ENCODE measurements around the gene VDR. TPM values are rescaled to one million over a fixed set of nuclear protein-coding genes. Genes with fewer than 3 reads are reported as not detected.

VDR gene
- total RNA-seq, 1 experiment from 2014 or later, result 9.5 TPM

DNA sequence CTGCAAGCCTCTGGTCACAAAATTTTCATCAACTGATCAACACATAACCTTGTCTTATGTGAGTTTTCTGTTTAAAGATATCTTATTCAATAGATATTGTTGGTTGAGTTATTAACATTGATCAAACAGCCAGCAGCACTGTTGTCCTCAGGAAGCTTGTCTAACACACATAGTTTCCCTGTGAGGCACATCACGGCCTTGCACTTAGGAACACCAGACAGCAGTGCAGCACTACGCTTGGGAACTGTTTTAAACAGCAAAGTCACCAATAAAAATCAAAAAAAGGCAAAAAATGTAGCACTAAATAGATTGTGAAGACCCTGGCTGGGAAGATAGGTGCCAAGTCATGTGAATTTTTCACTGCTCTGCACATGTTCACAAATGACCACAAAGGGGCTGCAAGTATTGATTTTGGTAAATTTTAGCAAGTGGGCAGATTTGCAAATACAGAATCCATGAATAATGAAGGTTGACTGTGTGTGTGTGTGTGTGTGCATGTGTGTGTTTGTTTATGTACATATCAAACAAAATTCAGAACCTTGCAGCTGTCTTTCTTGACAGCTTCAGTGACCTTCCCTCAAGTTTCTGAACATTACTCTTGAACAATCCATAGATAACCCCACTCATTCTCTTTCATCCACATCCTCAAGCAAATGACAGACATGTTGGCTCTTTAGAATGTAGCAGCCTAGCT is 28.9 kb downstream of the VDR start:
- Histone ChIP-seq H3K9me3 (ENCODE audit: control insufficient read depth in 1 of 2, insufficient read depth in 1 of 2, low read depth in 1 of 2, low read length in 2 of 2) (no peaks in the 10 kb centered on the region), H4K20me1 (ENCODE audit: insufficient read depth) (no peaks in the 10 kb centered on the region), H3K27ac (ENCODE audit: low read depth, low read length) (no peak overlapping the region), H3K9me2 (ENCODE audit: insufficient read depth) (no peaks in the 10 kb centered on the region), H3K9ac (ENCODE audit: low read length) (no peak overlapping the region), H3K4me2 (ENCODE audit: low read length) (no peak overlapping the region), H2AFZ (ENCODE audit: low read depth, low read length, poor library complexity, severe bottlenecking) (no peak overlapping the region), H3K36me3 (ENCODE audit: control insufficient read depth in 1 of 2, insufficient read depth in 2 of 2, low read length in 2 of 2) (peaks cover 0 to 3% of the 10 kb centered on the region in 2 experiments; a peak in 1 of 4 replicates), H3K4me1 (ENCODE audit: control insufficient read depth in 1 of 2, insufficient read depth in 2 of 2, low read length in 2 of 2) (no peaks in the 10 kb centered on the region), H3K27me3 (ENCODE audit: insufficient read depth, low read length) (no peaks in the 10 kb centered on the region), H3K4me3 (replicated peaks in 1 of 2; ENCODE audit: low read depth in 1 of 2, low read length in 2 of 2) (no peak overlapping the region), H3K79me2 (ENCODE audit: insufficient read depth, low read length) (no peaks in the 10 kb centered on the region)
- POLR2A ChIA-PET, result no interaction called here
- CTCF ChIA-PET, result no interaction called here
- RAD21 ChIA-PET (ENCODE audit: low non-redundant PET in 1 of 2, low total read pairs in 2 of 2, uncharacterized antibody in 2 of 2, unreplicated experiment in 2 of 2), result no interaction called here
- intact Hi-C loops (cut with micrococcal nuclease), result no loop called here
- no peak for DNase-seq (ENCODE audit: low read depth, low spot score)
- BruUV-seq (replicated peaks), result no TSS peak
- no peak for TF ChIP-seq FOSL1 (IDR thresholded peaks at IDR 0.05; ENCODE audit: low read depth)
- TF ChIP-seq TCF7L2 (IDR thresholded peaks at IDR 0.05; ENCODE audit: borderline replicate concordance, extremely low read depth, insufficient read depth, insufficient read length), result no peak
- no peak for TF ChIP-seq ELF1 (IDR thresholded peaks at IDR 0.05; ENCODE audit: borderline replicate concordance, low read depth)
- TF ChIP-seq SP1 (IDR thresholded peaks at IDR 0.05; ENCODE audit: low read depth), result no peak
- no peak for TF ChIP-seq POLR2AphosphoS5 (IDR thresholded peaks at IDR 0.05; ENCODE audit: low read depth, low read length)
- TF ChIP-seq YY1 (IDR thresholded peaks at IDR 0.05; ENCODE audit: extremely low read depth, insufficient replicate concordance, low read depth, low read length), result no peak
- TF ChIP-seq, protein P1, sequence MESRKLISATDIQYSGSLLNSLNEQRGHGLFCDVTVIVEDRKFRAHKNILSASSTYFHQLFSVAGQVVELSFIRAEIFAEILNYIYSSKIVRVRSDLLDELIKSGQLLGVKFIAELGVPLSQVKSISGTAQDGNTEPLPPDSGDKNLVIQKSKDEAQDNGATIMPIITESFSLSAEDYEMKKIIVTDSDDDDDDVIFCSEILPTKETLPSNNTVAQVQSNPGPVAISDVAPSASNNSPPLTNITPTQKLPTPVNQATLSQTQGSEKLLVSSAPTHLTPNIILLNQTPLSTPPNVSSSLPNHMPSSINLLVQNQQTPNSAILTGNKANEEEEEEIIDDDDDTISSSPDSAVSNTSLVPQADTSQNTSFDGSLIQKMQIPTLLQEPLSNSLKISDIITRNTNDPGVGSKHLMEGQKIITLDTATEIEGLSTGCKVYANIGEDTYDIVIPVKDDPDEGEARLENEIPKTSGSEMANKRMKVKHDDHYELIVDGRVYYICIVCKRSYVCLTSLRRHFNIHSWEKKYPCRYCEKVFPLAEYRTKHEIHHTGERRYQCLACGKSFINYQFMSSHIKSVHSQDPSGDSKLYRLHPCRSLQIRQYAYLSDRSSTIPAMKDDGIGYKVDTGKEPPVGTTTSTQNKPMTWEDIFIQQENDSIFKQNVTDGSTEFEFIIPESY (IDR thresholded peaks at IDR 0.05; ENCODE audit: extremely low read depth, insufficient replicate concordance, low read length), result no peak
- no peak for TF ChIP-seq EZH2phosphoT487 (IDR thresholded peaks at IDR 0.05; ENCODE audit: borderline replicate concordance)
- no peak for TF ChIP-seq SRF (IDR thresholded peaks at IDR 0.05; ENCODE audit: low read depth)
- no peak for ATAC-seq

Measured in HCT116 (cell line).